Calu3 (cell line): ENCODE results near the gene HMGXB4. TPM values are rescaled to one million over a fixed set of nuclear protein-coding genes. Genes with fewer than 3 reads are reported as not detected.

ENCODE experiments used
- BruUV-seq: library from RNA; stranded (reverse); fragments of 400-500 nt; replicated peaks from 2 replicates; lab custom pipeline; 2021; lab: Mats Ljungman, UMichigan
- CTCF ChIA-PET: fragments of 300-600 bp; sonication (Branson Sonifier 250); formaldehyde crosslinking; loops from one replicate; lab custom pipeline; 2022; ENCODE audit warnings: antibody characterized with exemption; lab: Charles Lee
- DNase-seq: peaks from one replicate; pipeline ENCODE4 v3.0.0; 2022
- H3K27ac Mint-ChIP-seq: one replicate; pipeline ENCODE4 v1.8.0; 2022; ENCODE audit warnings: mixed read lengths; ENCODE audit not compliant: unreplicated experiment
- H3K27me3 Mint-ChIP-seq: one replicate; pipeline ENCODE4 v1.8.0; 2022; ENCODE audit warnings: mixed read lengths; ENCODE audit not compliant: unreplicated experiment
- H3K36me3 Mint-ChIP-seq: one replicate; pipeline ENCODE4 v1.8.0; 2022; ENCODE audit warnings: mild to moderate bottlenecking, moderate library complexity, mixed read lengths; ENCODE audit not compliant: insufficient read depth, unreplicated experiment
- H3K4me1 Mint-ChIP-seq: one replicate; pipeline ENCODE4 v1.8.0; 2022; ENCODE audit warnings: mild to moderate bottlenecking, low read depth, mixed read lengths; ENCODE audit not compliant: unreplicated experiment
- H3K4me3 Mint-ChIP-seq: one replicate; pipeline ENCODE4 v1.8.0; 2022; ENCODE audit warnings: mild to moderate bottlenecking, low read depth, moderate library complexity, mixed read lengths; ENCODE audit not compliant: unreplicated experiment
- H3K9me3 Mint-ChIP-seq: one replicate; pipeline ENCODE4 v1.8.0; 2022; ENCODE audit warnings: low read depth, mixed read lengths; ENCODE audit not compliant: unreplicated experiment
- CTCF ChIP-seq: fragments of 200-600 bp; IDR thresholded peaks from one replicate; pipeline ENCODE4 v1.8.0; 2022; ENCODE audit warnings: antibody characterized with exemption; ENCODE audit not compliant: unreplicated experiment
- intact Hi-C: fragments of 100-400 bp; cut with micrococcal nuclease; formaldehyde crosslinking; loops from one replicate; pipeline ENCODE4 v1.10.0; 2022; ENCODE audit not compliant: unreplicated experiment
- total RNA-seq: library from RNA; stranded (reverse); gene quantifications from 2 replicates; pipeline ENCODE4 v1.2.3, GENCODE V29; 2022

HMGXB4 gene
- total RNA-seq, 1 experiment from 2014 or later = 37.5 TPM

- TF ChIP-seq CTCF = no peak
- DNase-seq = no peak
- peaks cover 36% of the 10 kb centered on the region for H3K36me3 Mint-ChIP-seq
- peaks cover 41% of the 10 kb centered on the region for H3K4me1 Mint-ChIP-seq
- H3K4me3 Mint-ChIP-seq = no peak overlapping the region
- CTCF ChIA-PET = no interaction called here
- intact Hi-C loops = no loop called here
- H3K27me3 Mint-ChIP-seq = no peaks in the 10 kb centered on the region
- BruUV-seq = no TSS peak
- no peak overlapping the region for H3K27ac Mint-ChIP-seq
- H3K9me3 Mint-ChIP-seq = peaks cover 3% of the 10 kb centered on the region
These were observed 58.8 kb downstream of the HMGXB4 start for GRCh38 chr22:35315855-35316745.

GRCh38 chr22:35316751-35317150 lies 59.5 kb downstream of the HMGXB4 start:
- BruUV-seq = no TSS peak
- H3K4me1 Mint-ChIP-seq = peaks cover 35% of the 10 kb centered on the region
- DNase-seq = no peak
- H3K4me3 Mint-ChIP-seq = no peak overlapping the region
- peaks cover 3% of the 10 kb centered on the region for H3K9me3 Mint-ChIP-seq
- intact Hi-C loops = no loop called here
- H3K27me3 Mint-ChIP-seq = no peaks in the 10 kb centered on the region
- H3K27ac Mint-ChIP-seq = no peak overlapping the region
- CTCF ChIA-PET = no interaction called here
- TF ChIP-seq CTCF = no peak
- H3K36me3 Mint-ChIP-seq = peaks cover 35% of the 10 kb centered on the region

- Mint-ChIP-seq H3K4me1 (peaks cover 24% of the 10 kb centered on the region), H3K27me3 (no peaks in the 10 kb centered on the region), H3K27ac (no peak overlapping the region), H3K9me3 (peaks cover under 1% of the 10 kb centered on the region), H3K4me3 (no peak overlapping the region), H3K36me3 (peaks cover 27% of the 10 kb centered on the region)
- no TSS peak for BruUV-seq
- DNase-seq = no peak
- intact Hi-C loops = no loop called here
- no peak for TF ChIP-seq CTCF
- CTCF ChIA-PET = interaction anchor here (0.6 kb wide), 1 partner anchor 20 kb away, joined by 7 read pairs; no protein-coding TSS in a partner anchor
These were observed 60.5 kb downstream of the HMGXB4 start for GRCh38 chr22:35317680-35318290.

GRCh38 chr22:35318346-35319215 lies 61.3 kb downstream of the HMGXB4 start:
- intact Hi-C loops = no loop called here
- H3K27me3 Mint-ChIP-seq = no peaks in the 10 kb centered on the region
- CTCF ChIA-PET = interaction anchor here (0.6 kb wide), 1 partner anchor 21 kb away, joined by 7 read pairs; no protein-coding TSS in a partner anchor
- DNase-seq = no peak
- H3K4me1 Mint-ChIP-seq = peaks cover 17% of the 10 kb centered on the region
- no peak overlapping the region for H3K4me3 Mint-ChIP-seq
- H3K27ac Mint-ChIP-seq = no peak overlapping the region
- no TSS peak for BruUV-seq
- H3K9me3 Mint-ChIP-seq = no peaks in the 10 kb centered on the region
- H3K36me3 Mint-ChIP-seq = peaks cover 28% of the 10 kb centered on the region
- no peak for TF ChIP-seq CTCF
